HG03469 (cell line): ENCODE results near the gene NKAIN1.
"Not testable (repeated sequence)": the region's sequence is repeated elsewhere in the genome, so short reads cannot be mapped to it uniquely, and the experiment has no call there.

ENCODE experiments used
- ATAC-seq: cut with Tn5 transposase; IDR thresholded peaks from one replicate; pipeline ENCODE4 v1.9.1; 2021; ENCODE audit warnings: mild to moderate bottlenecking, moderate library complexity, moderate number of reproducible peaks; ENCODE audit not compliant: unreplicated experiment

NKAIN1 gene

GRCh38 chr1:31198600-31198999 lies 41.1 kb downstream of the NKAIN1 start:
- no peak for ATAC-seq

- ATAC-seq: no peak
Observed at GRCh38 chr1:31198150-31198549, 41.5 kb downstream of the NKAIN1 start.

DNA sequence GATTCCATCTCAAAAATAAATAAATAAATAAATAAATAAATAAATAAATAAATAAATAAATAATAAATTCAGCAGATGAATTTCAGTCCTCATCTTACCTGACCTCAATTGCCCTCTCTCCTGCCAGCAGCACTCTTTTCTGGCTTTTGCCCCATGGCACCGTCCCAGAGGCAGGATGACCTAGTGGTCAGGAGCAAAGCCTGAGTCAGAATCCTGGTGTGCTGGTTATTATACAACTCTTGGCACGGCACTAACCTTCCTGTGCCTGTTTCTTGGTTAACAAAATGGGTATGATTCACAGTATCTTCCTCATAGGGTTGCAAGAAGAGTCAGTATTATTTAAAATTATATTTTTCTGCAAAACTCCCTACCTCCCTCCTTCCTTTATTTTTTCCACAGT lies 43.0 kb downstream of the NKAIN1 start:
- no peak for ATAC-seq

DNA sequence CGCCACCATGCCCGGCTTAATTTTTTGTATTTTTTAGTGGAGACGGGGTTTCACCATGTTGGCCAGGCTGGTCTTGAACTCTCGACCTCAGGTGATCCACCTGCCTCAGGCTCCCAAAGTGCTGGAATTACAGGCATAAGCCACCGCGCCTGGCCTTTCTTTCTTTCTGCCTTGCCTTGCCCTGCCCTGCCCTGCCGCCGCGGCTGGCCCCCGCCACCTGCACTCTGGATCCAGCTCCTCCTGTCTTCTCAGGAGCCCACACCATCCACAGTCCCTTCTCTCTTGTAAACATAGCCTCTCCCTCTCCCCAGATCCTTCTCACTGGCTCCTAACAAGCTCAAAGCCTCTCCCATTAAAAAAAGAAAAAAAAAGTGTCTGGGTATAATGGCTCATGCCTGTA lies 44.4 kb downstream of the NKAIN1 start:
- ATAC-seq: not testable (repeated sequence)

- ATAC-seq: no peak
Observed at GRCh38 chr1:31193729-31194128, 46.0 kb downstream of the NKAIN1 start.

DNA sequence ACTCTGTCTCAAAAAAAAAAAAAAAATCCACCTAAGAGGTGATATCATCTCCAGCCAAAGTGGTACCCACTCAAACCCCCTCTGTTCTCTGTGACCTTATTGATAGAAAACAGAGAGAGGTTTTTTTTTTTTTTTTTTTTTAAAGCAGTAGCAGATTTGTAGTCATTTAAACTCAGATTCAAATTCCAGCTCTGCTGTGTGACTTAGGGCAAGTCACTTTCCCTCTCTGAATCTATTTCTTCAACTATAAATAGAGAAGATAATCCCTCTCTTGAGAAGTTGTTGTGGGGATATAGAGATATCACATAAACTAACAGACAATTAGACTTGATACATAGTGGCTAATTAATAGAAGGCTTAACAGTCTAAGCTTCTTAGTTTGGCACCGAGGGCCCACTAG lies 48.4 kb downstream of the NKAIN1 start:
- no peak for ATAC-seq

DNA sequence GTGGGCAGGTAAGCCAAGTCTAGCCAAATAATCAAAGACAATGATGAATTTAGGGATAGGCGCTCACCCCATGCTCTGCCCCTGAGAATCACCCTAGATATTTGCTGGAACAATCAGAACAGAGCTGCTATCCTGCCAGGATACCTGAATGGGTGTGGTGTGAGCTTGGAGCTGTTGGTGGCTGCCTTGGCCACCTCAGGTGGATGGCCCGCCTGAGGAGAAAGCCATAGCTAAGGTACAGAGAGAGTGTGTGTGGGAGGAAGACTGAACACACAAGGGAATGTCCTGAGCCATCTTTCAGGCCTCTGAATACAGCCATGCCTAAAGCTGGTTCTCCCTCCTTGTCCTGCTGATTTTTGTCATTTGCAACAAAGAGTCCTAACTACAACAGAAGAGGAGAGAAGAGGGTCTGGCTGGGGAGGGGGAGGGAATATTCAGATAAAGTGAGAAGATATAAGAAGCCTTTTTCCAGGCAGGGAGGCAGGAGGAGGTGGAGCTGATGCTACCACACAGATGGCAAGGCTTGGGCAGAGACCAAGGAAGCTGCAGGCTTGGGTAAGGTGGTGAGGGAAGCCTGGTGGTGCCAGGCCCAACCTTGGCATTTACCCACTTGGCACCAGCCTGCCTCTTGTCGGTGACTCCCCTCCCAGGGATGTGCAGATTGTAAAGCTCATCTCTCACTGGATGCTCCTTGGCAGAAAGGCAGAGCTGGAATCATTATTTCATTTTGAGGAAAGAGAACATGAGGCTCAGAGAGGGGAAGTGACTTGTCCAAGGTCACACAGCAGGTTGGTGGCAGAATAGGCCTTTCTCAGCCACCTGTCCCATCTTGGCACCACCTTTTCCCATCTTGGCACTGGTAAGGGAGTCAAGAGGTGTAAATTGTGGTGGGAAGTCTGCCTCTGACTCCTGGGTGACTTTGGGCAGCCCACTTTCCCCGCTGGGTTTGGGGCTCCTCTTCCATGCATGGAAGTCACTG lies 49.7 kb downstream of the NKAIN1 start:
- ATAC-seq: no peak

DNA sequence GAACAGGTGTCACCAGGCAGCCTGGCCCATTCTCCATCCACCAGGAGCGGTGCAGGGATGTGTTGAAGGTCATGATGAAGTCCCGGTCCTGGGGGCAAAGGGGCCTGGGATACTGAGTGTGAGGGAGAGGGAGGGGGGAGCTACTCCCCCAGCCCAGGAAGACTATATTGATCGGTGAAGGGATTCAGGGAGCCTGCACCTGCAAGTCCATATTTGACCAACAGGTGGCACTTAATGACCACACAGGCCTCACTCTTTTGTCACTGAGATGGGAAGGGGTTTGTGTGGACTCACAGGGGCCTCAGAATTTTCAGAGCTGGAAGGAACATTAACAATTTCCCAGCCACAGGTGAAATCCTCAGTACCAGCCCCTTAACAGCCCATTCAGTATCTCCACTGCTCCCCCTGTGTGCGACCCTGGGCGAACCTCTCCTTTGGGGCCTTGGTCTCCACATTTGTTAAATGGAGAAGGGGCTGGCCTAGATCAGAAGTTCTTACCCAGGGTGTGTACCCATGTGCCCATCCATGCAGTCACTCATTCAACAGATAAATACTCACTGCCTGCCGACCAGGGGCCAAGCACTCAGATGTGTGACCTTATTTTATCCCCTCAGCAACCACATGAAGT lies 55.6 kb downstream of the NKAIN1 start:
- ATAC-seq: no peak

DNA sequence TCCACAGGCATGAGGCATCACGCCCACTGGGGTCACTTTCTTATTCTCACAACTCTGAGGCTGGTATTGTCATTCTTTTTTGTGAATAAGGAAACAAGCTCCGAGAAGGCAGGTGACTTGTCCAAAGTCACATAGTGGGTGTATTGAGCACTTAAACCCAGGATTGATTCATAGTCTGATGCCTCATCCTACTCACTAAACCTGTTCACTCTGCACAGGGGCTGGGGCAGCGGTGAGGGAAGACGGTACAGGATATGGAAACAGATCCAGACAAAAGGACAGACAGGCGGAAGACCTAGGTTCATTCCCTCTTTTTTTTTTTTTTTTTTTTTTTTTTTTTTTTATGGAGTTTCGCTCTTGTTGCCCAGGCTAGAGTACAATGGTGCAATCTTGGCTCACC lies 56.6 kb downstream of the NKAIN1 start:
- no peak for ATAC-seq

GRCh38 chr1:31182352-31182751 lies 57.3 kb downstream of the NKAIN1 start:
- no peak for ATAC-seq

GRCh38 chr1:31181515-31182343 lies 58.0 kb downstream of the NKAIN1 start:
- no peak for ATAC-seq

DNA sequence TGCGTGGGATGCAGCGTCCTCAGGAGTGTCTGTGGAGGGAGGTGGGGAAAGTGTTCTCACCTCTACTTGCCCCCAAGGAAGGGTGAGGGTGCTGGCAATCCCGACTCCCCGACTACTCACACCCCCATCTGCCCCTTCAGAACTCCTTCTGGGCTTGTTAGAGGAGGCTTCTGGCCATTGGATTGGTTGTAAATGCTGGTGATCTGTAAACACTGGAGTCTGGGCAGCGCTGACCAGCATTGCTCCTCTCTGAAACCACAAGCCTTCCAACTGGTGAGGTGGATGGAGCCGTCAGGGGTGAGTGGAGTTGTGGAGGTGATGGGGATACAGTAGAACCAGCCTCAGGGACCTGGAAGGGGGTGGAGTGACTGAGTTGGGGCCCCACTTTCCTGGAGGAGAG lies 59.3 kb downstream of the NKAIN1 start:
- ATAC-seq: no peak

DNA sequence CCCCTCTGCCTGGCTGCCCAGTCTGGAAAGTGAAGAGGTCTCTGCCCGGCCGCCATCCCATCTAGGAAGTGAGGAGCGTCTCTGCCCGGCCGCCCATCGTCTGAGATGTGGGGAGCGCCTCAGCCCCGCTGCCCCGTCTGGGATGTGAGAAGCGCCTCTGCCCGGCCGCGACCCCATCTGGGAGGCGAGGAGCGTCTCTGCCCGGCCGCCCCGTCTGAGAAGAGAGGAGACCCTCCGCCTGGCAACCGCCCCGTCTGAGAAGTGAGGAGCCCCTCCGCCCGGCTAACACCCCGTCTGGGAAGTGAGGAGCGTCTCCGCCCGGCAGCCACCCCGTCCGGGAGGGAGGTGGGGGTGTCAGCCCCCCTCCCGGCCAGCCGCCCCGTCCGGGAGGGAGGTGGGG lies 63.4 kb downstream of the NKAIN1 start:
- not testable (repeated sequence) for ATAC-seq

GRCh38 chr1:31170486-31170735 lies 69.3 kb downstream of the NKAIN1 start:
- ATAC-seq: no peak

DNA sequence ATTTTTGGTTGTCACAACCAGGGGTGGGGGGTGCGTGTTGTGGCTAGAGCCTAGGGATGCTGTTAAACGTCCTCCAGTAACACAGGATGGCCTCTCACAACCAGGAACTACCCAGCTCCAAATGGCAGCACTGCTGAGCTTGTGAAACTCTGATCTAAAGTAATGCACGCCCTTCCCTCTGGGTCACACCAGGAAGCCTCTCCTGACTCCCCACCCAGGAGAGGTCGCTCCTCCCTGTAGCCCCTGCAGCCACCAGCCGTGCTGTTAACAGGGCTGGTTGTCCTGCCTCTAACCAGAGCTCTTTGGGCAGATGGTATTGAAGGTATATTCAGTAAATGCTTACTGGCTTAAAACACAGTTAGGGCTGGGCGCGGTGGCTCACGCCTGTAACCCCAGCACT lies 73.2 kb downstream of the NKAIN1 start:
- no peak for ATAC-seq

DNA sequence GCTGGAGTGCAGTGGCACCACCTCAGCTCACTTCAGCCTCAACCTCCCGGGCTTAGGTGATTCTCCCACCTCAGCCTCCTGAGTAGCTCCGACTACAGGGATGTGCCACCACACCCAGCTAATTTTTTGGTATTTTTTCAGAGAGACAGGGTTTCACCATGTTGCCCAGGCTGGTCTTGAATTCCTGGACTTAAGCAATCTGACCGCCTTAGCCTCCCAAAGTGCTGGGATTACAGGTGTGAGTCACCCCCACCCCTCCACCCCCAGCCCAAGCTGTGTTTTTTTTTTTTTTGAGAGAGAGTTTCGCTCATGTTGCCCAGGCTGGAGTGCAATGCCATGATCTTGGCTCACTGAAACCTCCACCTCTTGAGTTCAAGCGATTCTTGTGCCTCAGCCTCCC lies 75.4 kb downstream of the NKAIN1 start:
- no peak for ATAC-seq

DNA sequence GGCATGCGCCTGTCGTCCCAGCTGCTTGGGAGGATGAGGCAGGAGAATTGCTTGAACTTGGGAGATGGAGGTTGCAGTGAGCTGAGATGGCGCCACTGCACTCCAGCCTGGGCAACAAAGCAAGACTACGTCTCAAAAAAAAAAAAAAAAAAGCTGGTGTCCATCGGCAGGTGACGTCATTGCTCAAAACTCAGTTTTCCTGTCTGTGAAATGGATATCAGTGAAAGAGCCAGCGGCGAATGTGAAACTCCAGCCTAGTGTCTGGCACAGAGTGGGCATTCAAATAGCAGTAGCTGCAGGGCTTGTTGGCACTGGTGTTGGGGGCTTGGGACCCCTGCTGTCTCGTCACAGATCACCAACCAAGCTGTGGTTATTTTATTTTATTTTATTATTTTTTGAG lies 75.8 kb downstream of the NKAIN1 start:
- no peak for ATAC-seq

- no peak for ATAC-seq
Observed at GRCh38 chr1:31161571-31161970, 78.1 kb downstream of the NKAIN1 start.

GRCh38 chr1:31159869-31160611 lies 79.6 kb downstream of the NKAIN1 start:
- ATAC-seq: no peak

DNA sequence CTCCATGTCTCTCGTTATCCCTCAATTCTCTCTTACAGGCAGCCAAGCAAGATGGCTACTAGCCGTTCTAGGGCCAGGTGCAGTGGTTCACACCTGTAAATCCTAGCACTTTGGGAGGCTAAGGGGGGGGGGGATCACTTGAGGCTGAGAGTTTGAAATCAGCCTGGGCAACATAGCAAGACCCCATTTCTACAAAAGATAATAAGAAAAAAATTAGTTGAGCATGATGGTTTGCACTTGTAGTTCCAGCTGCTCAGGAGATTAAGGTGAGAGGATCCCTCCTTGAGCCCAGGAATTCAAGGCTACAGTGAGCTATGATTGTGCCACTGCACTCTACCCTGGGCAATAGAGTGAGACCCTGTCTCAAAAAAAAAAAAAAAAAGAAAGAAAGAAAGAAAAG lies 80.4 kb downstream of the NKAIN1 start:
- ATAC-seq: no peak

DNA sequence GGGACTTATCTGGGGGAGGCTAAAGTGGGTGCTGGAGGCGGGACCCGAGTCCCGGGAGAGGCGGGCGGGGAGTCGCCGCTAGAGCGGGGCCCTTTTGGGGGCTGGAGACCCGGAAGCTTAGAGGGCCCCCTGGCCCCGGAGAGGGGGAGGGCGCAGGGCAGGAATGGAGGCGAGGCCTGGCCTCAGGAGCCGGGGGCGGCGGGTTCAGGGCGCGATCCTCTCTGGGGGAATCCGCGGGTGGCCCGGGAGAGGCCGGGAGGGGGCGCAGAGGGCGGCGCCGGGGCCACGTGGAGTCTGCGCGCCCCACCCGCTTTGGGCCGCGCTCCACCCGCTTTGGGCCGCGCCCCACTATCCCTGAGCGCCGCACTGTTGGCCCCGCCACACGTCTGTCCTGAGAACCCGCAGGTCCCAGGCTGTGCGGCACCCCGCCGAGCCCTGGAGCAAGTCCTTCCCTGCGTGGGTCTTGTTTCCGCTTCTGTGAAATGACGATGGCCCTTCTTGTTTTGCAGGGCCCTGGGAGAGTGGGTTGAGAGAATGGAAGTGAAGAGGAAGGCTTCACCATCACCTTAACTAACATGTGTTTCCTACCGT lies 84.4 kb downstream of the NKAIN1 start:
- no peak for ATAC-seq
